KMS-11 (cell line): Measurements from ENCODE around the gene ALG6.
"Not testable (repeated sequence)": the region's sequence is repeated elsewhere in the genome, so short reads cannot be mapped to it uniquely, and the experiment has no call there.

Source experiments
- H2AFZ ChIP-seq: fragments of 200-600 bp; sonication (generic); 2 replicates; pipeline ENCODE4 v1.6.1; 2016; ENCODE audit warnings: antibody characterized with exemption, mixed run types, low read depth
- H3K27ac ChIP-seq: fragments of 200-600 bp; sonication (generic); 2 replicates; pipeline ENCODE4 v1.6.1; 2016; ENCODE audit warnings: mild to moderate bottlenecking, mixed run types
- H3K27me3 ChIP-seq: fragments of 200-600 bp; sonication (generic); 2 replicates; pipeline ENCODE4 v1.6.1; 2017; ENCODE audit warnings: mild to moderate bottlenecking, low read depth, mixed run types, moderate library complexity; ENCODE audit not compliant: insufficient read depth
- H3K36me3 ChIP-seq: fragments of 200-600 bp; sonication (generic); 2 replicates; pipeline ENCODE4 v1.6.1; 2017; ENCODE audit warnings: mild to moderate bottlenecking, mixed run types; ENCODE audit not compliant: insufficient read depth
- H3K4me1 ChIP-seq: fragments of 200-600 bp; sonication (generic); 2 replicates; pipeline ENCODE4 v1.6.1; 2016; ENCODE audit warnings: mild to moderate bottlenecking, low read depth, mixed run types; ENCODE audit not compliant: poor library complexity, severe bottlenecking
- H3K4me2 ChIP-seq: fragments of 200-600 bp; sonication (generic); 2 replicates; pipeline ENCODE4 v1.7.0; 2016; ENCODE audit warnings: mild to moderate bottlenecking, mixed run types
- H3K4me3 ChIP-seq: fragments of 200-600 bp; sonication (generic); IDR thresholded peaks from 2 replicates; pipeline ENCODE4 v1.6.1; 2017; ENCODE audit warnings: low read depth, low read length, mixed read lengths; ENCODE audit not compliant: insufficient read depth
- H3K79me2 ChIP-seq: fragments of 200-600 bp; sonication (generic); 2 replicates; pipeline ENCODE4 v1.6.1; 2016; ENCODE audit warnings: low read depth, mixed run types; ENCODE audit not compliant: insufficient read depth
- H3K9ac ChIP-seq: fragments of 200-600 bp; sonication (generic); 2 replicates; pipeline ENCODE4 v1.6.1; 2016; ENCODE audit warnings: mild to moderate bottlenecking, mixed run types
- H4K20me1 ChIP-seq: fragments of 200-600 bp; sonication (generic); 2 replicates; pipeline ENCODE4 v1.6.1; 2016; ENCODE audit warnings: mild to moderate bottlenecking, mixed run types; ENCODE audit not compliant: insufficient read depth
- CTCF ChIP-seq: fragments of 200-600 bp; sonication (generic); conservative IDR thresholded peaks from 2 replicates; pipeline ENCODE4 v1.6.1; 2017; ENCODE audit warnings: low read depth, mild to moderate bottlenecking, antibody characterized with exemption, low read length, moderate library complexity, mixed read lengths

ALG6 gene

GRCh38 chr1:63343922-63344321 is 23.5 kb upstream of the ALG6 start:
- H3K27me3 ChIP-seq, result no peaks in the 10 kb centered on the region
- TF ChIP-seq CTCF, result no peak
- no peak overlapping the region for H3K4me2 ChIP-seq
- no peak overlapping the region for H3K4me3 ChIP-seq
- H3K79me2 ChIP-seq, result no peaks in the 10 kb centered on the region
- H3K4me1 ChIP-seq, result no peaks in the 10 kb centered on the region
- no peaks in the 10 kb centered on the region for H3K36me3 ChIP-seq
- H2AFZ ChIP-seq, result no peak overlapping the region
- no peaks in the 10 kb centered on the region for H4K20me1 ChIP-seq
- no peak overlapping the region for H3K9ac ChIP-seq
- H3K27ac ChIP-seq, result no peak overlapping the region

- Histone ChIP-seq H3K4me1 (no peaks in the 10 kb centered on the region), H3K79me2 (no peaks in the 10 kb centered on the region), H3K9ac (no peak overlapping the region), H2AFZ (no peak overlapping the region), H3K4me2 (no peak overlapping the region), H3K4me3 (no peak overlapping the region), H3K27me3 (no peaks in the 10 kb centered on the region), H3K27ac (no peak overlapping the region), H4K20me1 (no peaks in the 10 kb centered on the region), H3K36me3 (no peaks in the 10 kb centered on the region)
- TF ChIP-seq CTCF, result no peak
These were observed 17.1 kb upstream of the ALG6 start for GRCh38 chr1:63350320-63350719.

- no peaks in the 10 kb centered on the region for H3K79me2 ChIP-seq
- no peak overlapping the region for H3K4me3 ChIP-seq
- H3K4me2 ChIP-seq, result no peak overlapping the region
- no peaks in the 10 kb centered on the region for H4K20me1 ChIP-seq
- H3K36me3 ChIP-seq, result no peaks in the 10 kb centered on the region
- H2AFZ ChIP-seq, result no peak overlapping the region
- no peaks in the 10 kb centered on the region for H3K4me1 ChIP-seq
- H3K9ac ChIP-seq, result no peak overlapping the region
- no peak overlapping the region for H3K27ac ChIP-seq
- no peak for TF ChIP-seq CTCF
- H3K27me3 ChIP-seq, result no peaks in the 10 kb centered on the region
These were observed 14.7 kb upstream of the ALG6 start for GRCh38 chr1:63352736-63353135.

- not testable (repeated sequence) for H3K27me3 ChIP-seq, H4K20me1 ChIP-seq, H3K4me3 ChIP-seq, H3K79me2 ChIP-seq, H3K9ac ChIP-seq, H3K4me2 ChIP-seq, H3K4me1 ChIP-seq, H3K27ac ChIP-seq, H3K36me3 ChIP-seq, H2AFZ ChIP-seq
These were observed 11.2 kb upstream of the ALG6 start for GRCh38 chr1:63356234-63356633.

- no peaks in the 10 kb centered on the region for H3K27me3 ChIP-seq
- no peak overlapping the region for H2AFZ ChIP-seq
- no peak for TF ChIP-seq CTCF
These were observed 7.9 kb upstream of the ALG6 start for GRCh38 chr1:63359561-63359960.

More at GRCh38 chr1:63359561-63359960, 7.9 kb upstream of the ALG6 start:
- Histone ChIP-seq H3K36me3 (no peaks in the 10 kb centered on the region), H3K4me3 (no peak overlapping the region), H3K79me2 (no peaks in the 10 kb centered on the region), H3K9ac (no peak overlapping the region), H4K20me1 (no peaks in the 10 kb centered on the region), H3K4me1 (no peaks in the 10 kb centered on the region), H3K4me2 (no peak overlapping the region), H3K27ac (no peak overlapping the region)
